GM12878 (cell line): ENCODE results near the gene C8G. TPM values are rescaled to one million over a fixed set of nuclear protein-coding genes. Genes with fewer than 3 reads are reported as not detected.

Experiments used
- ATAC-seq: fragments of 200-7000 bp; cut with Tn5 transposase; 3 replicates; pipeline ENCODE4 v1.9.1; 2020; ENCODE audit warnings: mild to moderate bottlenecking, moderate library complexity
- BruUV-seq: library from RNA; stranded (reverse); fragments of 400-500 nt; replicated peaks from 2 replicates; lab custom pipeline; 2021; lab: Mats Ljungman, UMichigan
- CTCF ChIA-PET: fragments of 300-600 bp; sonication (Branson Sonifier 250); formaldehyde crosslinking; extraction: SDS; loops from one replicate; lab custom pipeline; 2021; ENCODE audit warnings: inconsistent platforms; lab: Yijun Ruan, JAX
- POLR2A ChIA-PET: fragments of 350-600 bp; formaldehyde crosslinking; extraction: SDS; loops from one replicate; lab custom pipeline; 2021; ENCODE audit warnings: inconsistent platforms; lab: Charles Lee
- RAD21 ChIA-PET: fragments of 300-600 bp; sonication (Branson Sonifier 250); formaldehyde crosslinking; loops from one replicate; lab custom pipeline; 2023; ENCODE audit warnings: antibody characterized with exemption; ENCODE audit not compliant: unreplicated experiment; lab: Charles Lee
- SMC1A ChIA-PET: fragments of 300-600 bp; sonication (Branson Sonifier 250); formaldehyde crosslinking; loops from one replicate; lab custom pipeline; 2023; ENCODE audit not compliant: unreplicated experiment, uncharacterized antibody; lab: Charles Lee
- DNase-seq: peaks from one replicate; pipeline ENCODE4 v3.0.0-alpha.2; 2011; ENCODE audit warnings: low read depth, low spot score
- FAIRE-seq: peaks from 3 replicates; lab custom pipeline; 2011; peaks lifted over from hg19 to GRCh38; lab: Jason Lieb, UNC
- H2AFZ ChIP-seq: 2 replicates; pipeline ENCODE4 v1.6.0; 2011; ENCODE audit warnings: low read depth, low read length, control low read depth; ENCODE audit not compliant: control insufficient read depth
- H3K27ac ChIP-seq: 2 replicates; pipeline ENCODE4 v1.5.1; 2011; ENCODE audit warnings: control low read depth; ENCODE audit not compliant: control insufficient read depth, insufficient read depth
- H3K27me3 ChIP-seq, 2 experiments: replicated peaks in 1 of 2; 2 replicates each; pipeline versions ENCODE4 v1.6.0 to v1.6.1; 2011; ENCODE audit warnings: low read length in 1 of 2; ENCODE audit not compliant: control insufficient read depth in 2 of 2, insufficient read depth in 2 of 2
- H3K36me3 ChIP-seq, 2 experiments: 2 replicates each; pipeline ENCODE4 v1.5.1; 2011; ENCODE audit warnings: low read length in 1 of 2; ENCODE audit not compliant: control insufficient read depth in 2 of 2, insufficient read depth in 2 of 2
- H3K4me1 ChIP-seq: 2 replicates; pipeline ENCODE4 v1.6.1; 2011; ENCODE audit warnings: mild to moderate bottlenecking, low read length, moderate library complexity, mixed read lengths; ENCODE audit not compliant: control insufficient read depth, insufficient read depth
- H3K4me2 ChIP-seq: 2 replicates; pipeline ENCODE4 v1.6.0; 2011; ENCODE audit warnings: control low read depth; ENCODE audit not compliant: control insufficient read depth, insufficient read depth
- H3K4me3 ChIP-seq: fragments of 200-600 bp; sonication (generic); 2 replicates; pipeline ENCODE4 v1.5.1; 2016
- H3K79me2 ChIP-seq: 2 replicates; pipeline ENCODE4 v1.6.0; 2011; ENCODE audit warnings: low read length; ENCODE audit not compliant: control insufficient read depth, insufficient read depth
- H3K9ac ChIP-seq: 2 replicates; pipeline ENCODE4 v1.8.0; 2011; ENCODE audit warnings: low read length, control low read depth, mixed read lengths; ENCODE audit not compliant: control insufficient read depth, insufficient read depth
- H3K9me3 ChIP-seq: replicated peaks from 3 replicates; pipeline ENCODE4 v1.5.1; 2011; ENCODE audit warnings: mild to moderate bottlenecking, low read length; ENCODE audit not compliant: control insufficient read depth, insufficient read depth
- H4K20me1 ChIP-seq: 2 replicates; pipeline ENCODE4 v1.6.0; 2011; ENCODE audit not compliant: control insufficient read depth, insufficient read depth
- BRCA1 ChIP-seq: IDR thresholded peaks from 2 replicates; pipeline ENCODE4 v1.6.1; 2011; ENCODE audit warnings: low read depth, low read length, improper control_type of control experiment
- EZH2 ChIP-seq: IDR thresholded peaks from 2 replicates; pipeline ENCODE4 v1.6.1; 2012; ENCODE audit warnings: low read depth, mild to moderate bottlenecking, control low read depth, inconsistent platforms, low read length, borderline replicate concordance; ENCODE audit not compliant: control insufficient read depth
- IKZF1 ChIP-seq: fragments of 450-650 bp; conservative IDR thresholded peaks from 2 replicates; pipeline ENCODE4 v1.6.1; 2017; ENCODE audit warnings: antibody characterized with exemption, mild to moderate bottlenecking
- LARP7 ChIP-seq: fragments of 450-650 bp; IDR thresholded peaks from 2 replicates; pipeline ENCODE4 v1.6.1; 2017; ENCODE audit warnings: mild to moderate bottlenecking
- SIX5 ChIP-seq: IDR thresholded peaks from 2 replicates; pipeline ENCODE4 v1.6.1; 2011; ENCODE audit warnings: mild to moderate bottlenecking, low read depth, low read length, moderate library complexity; ENCODE audit not compliant: severe bottlenecking
- SP1 ChIP-seq: IDR thresholded peaks from one replicate; pipeline ENCODE4 v1.6.1; 2011; ENCODE audit warnings: low read depth, low read length
- SPI1 ChIP-seq: IDR thresholded peaks from 2 replicates; pipeline ENCODE4 v1.6.1; 2011; ENCODE audit warnings: low read depth, mild to moderate bottlenecking, low read length, moderate library complexity, borderline replicate concordance; ENCODE audit not compliant: insufficient read depth
- ZNF622 ChIP-seq: fragments of 450-650 bp; IDR thresholded peaks from 2 replicates; pipeline ENCODE4 v1.6.1; 2017; ENCODE audit warnings: mild to moderate bottlenecking, inconsistent platforms
- ZSCAN29 ChIP-seq: fragments of 450-650 bp; IDR thresholded peaks from 2 replicates; pipeline ENCODE4 v1.6.1; 2017; ENCODE audit warnings: mild to moderate bottlenecking, moderate library complexity
- WGBS: methylation state at CpG from one replicate; pipeline ENCODE4 v1.1.6; 2016; ENCODE audit warnings: low lambda C conversion rate; ENCODE audit not compliant: insufficient replicate concordance, insufficient coverage; ENCODE audit errors: missing lambda C conversion rate; 5-methylcytosine and 5-hydroxymethylcytosine counted together
- in situ Hi-C: fragments of 300-500 bp; cut with MboI; formaldehyde crosslinking; loops from 9 replicates; pipeline ENCODE4 v1.14.3; 2018; ENCODE audit warnings: mixed read lengths
- intact Hi-C: fragments of 100-400 bp; cut with micrococcal nuclease; formaldehyde crosslinking; loops from one replicate; pipeline ENCODE4 v1.14.2; 2022; ENCODE audit not compliant: unreplicated experiment
- polyA plus RNA-seq, 11 experiments: library from polyadenylated mRNA; depleted of rRNA in 4 of 11; unstranded in 6 of 11; stranded (reverse) in 5 of 11; fragments of >200 nt; fragmentation: Nextera tagmentation in 4 of 11; fragmentation: Illumina TruSeq in 1 of 11; extraction: Ambion mirVana in 4 of 11; extraction: Trizol in 1 of 11; gene quantifications; 1 replicate in 1 of 11; 2 replicates in 10 of 11; pipeline versions ENCODE4 v1.2.1 to v1.2.3, GENCODE V29; 2011 to 2016; ENCODE audit warnings: inconsistent platforms in 2 of 11, missing spikeins in 2 of 11, low read depth in 1 of 11
- total RNA-seq, 4 experiments: library from RNA; depleted of rRNA in 3 of 4; stranded (reverse); fragments of >200 nt in 3 of 4; fragmentation: Illumina TruSeq in 1 of 4; extraction: Trizol in 1 of 4; gene quantifications; 2 replicates each; pipeline versions ENCODE4 v1.2.1 to v1.2.3, GENCODE V29; 2013 to 2021
- TF ChIP-seq, protein P1 (sequence below): fragments of 150-350 bp; IDR thresholded peaks from 2 replicates; pipeline ENCODE4 v1.6.1; 2016; ENCODE audit warnings: low read depth, low read length
- TF ChIP-seq, protein P2 (sequence below): fragments of 450-650 bp; IDR thresholded peaks from 2 replicates; pipeline ENCODE4 v1.6.1; 2018; ENCODE audit warnings: mild to moderate bottlenecking, low read depth, moderate library complexity; ENCODE audit not compliant: partially characterized antibody
- TF ChIP-seq, protein P3 (sequence below): fragments of 450-650 bp; formaldehyde crosslinking; IDR thresholded peaks from 2 replicates; pipeline ENCODE4 v1.4.0; 2020; ENCODE audit warnings: mild to moderate bottlenecking, moderate library complexity

The C8G gene
- total and polyA plus RNA-seq, 10 of the 15 experiments (the other 5 are each of a cell fraction or from before 2014, with no cell fraction given) = 0.26 to 0.69 (median 0.50) TPM; not detected in 7

DNA sequence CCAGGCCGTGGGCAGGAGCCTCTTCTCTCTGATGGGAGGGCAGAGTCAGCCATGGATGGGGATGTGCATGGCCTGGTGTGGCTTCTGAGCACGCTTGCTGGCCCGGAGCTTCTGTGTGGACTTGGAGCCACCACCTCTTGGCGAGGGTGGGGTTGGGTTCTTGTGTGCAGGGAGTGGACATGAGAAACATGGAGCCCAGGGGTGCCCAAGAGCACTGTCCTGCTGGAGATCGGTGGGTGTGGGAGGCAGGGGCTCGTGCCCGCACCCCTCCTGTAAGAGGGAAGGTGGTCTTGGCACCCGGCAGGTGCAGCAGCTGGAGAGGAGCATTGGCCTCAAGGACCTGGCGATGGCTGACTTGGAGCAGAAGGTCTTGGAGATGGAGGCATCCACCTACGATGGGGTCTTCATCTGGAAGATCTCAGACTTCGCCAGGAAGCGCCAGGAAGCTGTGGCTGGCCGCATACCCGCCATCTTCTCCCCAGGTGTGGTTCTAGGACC lies 24.3 kb upstream of the C8G start (continued):
- TF ChIP-seq, protein P1, sequence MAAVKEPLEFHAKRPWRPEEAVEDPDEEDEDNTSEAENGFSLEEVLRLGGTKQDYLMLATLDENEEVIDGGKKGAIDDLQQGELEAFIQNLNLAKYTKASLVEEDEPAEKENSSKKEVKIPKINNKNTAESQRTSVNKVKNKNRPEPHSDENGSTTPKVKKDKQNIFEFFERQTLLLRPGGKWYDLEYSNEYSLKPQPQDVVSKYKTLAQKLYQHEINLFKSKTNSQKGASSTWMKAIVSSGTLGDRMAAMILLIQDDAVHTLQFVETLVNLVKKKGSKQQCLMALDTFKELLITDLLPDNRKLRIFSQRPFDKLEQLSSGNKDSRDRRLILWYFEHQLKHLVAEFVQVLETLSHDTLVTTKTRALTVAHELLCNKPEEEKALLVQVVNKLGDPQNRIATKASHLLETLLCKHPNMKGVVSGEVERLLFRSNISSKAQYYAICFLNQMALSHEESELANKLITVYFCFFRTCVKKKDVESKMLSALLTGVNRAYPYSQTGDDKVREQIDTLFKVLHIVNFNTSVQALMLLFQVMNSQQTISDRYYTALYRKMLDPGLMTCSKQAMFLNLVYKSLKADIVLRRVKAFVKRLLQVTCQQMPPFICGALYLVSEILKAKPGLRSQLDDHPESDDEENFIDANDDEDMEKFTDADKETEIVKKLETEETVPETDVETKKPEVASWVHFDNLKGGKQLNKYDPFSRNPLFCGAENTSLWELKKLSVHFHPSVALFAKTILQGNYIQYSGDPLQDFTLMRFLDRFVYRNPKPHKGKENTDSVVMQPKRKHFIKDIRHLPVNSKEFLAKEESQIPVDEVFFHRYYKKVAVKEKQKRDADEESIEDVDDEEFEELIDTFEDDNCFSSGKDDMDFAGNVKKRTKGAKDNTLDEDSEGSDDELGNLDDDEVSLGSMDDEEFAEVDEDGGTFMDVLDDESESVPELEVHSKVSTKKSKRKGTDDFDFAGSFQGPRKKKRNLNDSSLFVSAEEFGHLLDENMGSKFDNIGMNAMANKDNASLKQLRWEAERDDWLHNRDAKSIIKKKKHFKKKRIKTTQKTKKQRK = no peak
- TF ChIP-seq BRCA1 (no peak), LARP7 (no peak)

DNA sequence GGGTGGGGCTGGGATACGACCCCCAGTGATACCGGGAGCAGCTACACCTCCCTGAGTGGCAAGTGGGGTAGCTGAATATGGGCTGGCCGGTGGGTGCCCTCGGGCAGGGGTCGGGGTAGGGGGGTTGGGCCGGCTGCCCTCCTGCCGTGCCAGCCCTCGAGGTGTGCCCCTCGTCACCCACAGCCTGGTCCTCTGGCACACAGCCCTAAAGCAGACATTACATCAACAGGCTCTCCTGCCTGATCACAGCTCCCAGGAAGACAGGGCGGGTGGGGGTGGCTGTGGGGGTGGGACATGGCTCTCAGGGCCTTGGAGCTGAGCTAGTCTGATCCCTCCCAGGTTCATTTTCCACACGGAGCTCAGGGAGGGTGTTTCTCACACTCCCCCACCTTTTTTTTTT lies 23.7 kb upstream of the C8G start:
- Histone ChIP-seq H3K9ac (no peak overlapping the region), H3K79me2 (no peaks in the 10 kb centered on the region), H3K36me3 (peaks cover 36 to 47% of the 10 kb centered on the region in 2 experiments; a peak in 3 of 4 replicates), H3K4me2 (no peak overlapping the region), H3K4me3 (no peak overlapping the region), H2AFZ (no peak overlapping the region), H4K20me1 (no peaks in the 10 kb centered on the region), H3K9me3 (no peaks in the 10 kb centered on the region), H3K4me1 (no peaks in the 10 kb centered on the region), H3K27me3 (no peaks in the 10 kb centered on the region), H3K27ac (no peak overlapping the region)
- ATAC-seq (no peak), FAIRE-seq (no peak), DNase-seq (no peak)
- WGBS = 86% methylated on average over 10 of the region's 11 CpGs
- intact Hi-C loops = no loop called here
- SMC1A ChIA-PET = no interaction called here
- POLR2A ChIA-PET = interaction anchor here (0.6 kb wide), 1 partner anchor 230 kb away, joined by 3 read pairs; no protein-coding TSS in a partner anchor
- no TSS peak for BruUV-seq
- CTCF ChIA-PET = no interaction called here
- in situ Hi-C loops = no loop called here
- RAD21 ChIA-PET = interaction anchor here (0.6 kb wide), 1 partner anchor 66 kb away, joined by 3 read pairs; no protein-coding TSS in a partner anchor
- TF ChIP-seq ZNF622 (no peak), SIX5 (no peak), ZSCAN29 (no peak), EZH2 (no peak), SPI1 (no peak), SP1 (no peak), IKZF1 (no peak)
- TF ChIP-seq, protein P2, sequence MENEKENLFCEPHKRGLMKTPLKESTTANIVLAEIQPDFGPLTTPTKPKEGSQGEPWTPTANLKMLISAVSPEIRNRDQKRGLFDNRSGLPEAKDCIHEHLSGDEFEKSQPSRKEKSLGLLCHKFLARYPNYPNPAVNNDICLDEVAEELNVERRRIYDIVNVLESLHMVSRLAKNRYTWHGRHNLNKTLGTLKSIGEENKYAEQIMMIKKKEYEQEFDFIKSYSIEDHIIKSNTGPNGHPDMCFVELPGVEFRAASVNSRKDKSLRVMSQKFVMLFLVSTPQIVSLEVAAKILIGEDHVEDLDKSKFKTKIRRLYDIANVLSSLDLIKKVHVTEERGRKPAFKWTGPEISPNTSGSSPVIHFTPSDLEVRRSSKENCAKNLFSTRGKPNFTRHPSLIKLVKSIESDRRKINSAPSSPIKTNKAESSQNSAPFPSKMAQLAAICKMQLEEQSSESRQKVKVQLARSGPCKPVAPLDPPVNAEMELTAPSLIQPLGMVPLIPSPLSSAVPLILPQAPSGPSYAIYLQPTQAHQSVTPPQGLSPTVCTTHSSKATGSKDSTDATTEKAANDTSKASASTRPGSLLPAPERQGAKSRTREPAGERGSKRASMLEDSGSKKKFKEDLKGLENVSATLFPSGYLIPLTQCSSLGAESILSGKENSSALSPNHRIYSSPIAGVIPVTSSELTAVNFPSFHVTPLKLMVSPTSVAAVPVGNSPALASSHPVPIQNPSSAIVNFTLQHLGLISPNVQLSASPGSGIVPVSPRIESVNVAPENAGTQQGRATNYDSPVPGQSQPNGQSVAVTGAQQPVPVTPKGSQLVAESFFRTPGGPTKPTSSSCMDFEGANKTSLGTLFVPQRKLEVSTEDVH = no peak
- TF ChIP-seq, protein P3, sequence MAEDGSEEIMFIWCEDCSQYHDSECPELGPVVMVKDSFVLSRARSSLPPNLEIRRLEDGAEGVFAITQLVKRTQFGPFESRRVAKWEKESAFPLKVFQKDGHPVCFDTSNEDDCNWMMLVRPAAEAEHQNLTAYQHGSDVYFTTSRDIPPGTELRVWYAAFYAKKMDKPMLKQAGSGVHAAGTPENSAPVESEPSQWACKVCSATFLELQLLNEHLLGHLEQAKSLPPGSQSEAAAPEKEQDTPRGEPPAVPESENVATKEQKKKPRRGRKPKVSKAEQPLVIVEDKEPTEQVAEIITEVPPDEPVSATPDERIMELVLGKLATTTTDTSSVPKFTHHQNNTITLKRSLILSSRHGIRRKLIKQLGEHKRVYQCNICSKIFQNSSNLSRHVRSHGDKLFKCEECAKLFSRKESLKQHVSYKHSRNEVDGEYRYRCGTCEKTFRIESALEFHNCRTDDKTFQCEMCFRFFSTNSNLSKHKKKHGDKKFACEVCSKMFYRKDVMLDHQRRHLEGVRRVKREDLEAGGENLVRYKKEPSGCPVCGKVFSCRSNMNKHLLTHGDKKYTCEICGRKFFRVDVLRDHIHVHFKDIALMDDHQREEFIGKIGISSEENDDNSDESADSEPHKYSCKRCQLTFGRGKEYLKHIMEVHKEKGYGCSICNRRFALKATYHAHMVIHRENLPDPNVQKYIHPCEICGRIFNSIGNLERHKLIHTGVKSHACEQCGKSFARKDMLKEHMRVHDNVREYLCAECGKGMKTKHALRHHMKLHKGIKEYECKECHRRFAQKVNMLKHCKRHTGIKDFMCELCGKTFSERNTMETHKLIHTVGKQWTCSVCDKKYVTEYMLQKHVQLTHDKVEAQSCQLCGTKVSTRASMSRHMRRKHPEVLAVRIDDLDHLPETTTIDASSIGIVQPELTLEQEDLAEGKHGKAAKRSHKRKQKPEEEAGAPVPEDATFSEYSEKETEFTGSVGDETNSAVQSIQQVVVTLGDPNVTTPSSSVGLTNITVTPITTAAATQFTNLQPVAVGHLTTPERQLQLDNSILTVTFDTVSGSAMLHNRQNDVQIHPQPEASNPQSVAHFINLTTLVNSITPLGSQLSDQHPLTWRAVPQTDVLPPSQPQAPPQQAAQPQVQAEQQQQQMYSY (CRISPR knock-in tag) = no peak
